CD4-positive, alpha-beta T cell treated with Interleukin-6 at 100 ng/mL for 8 hours (primary cell): ENCODE measurements around the gene MRFAP1.
A peak's percentile ranks its signal among the peaks of the same experiment; 100 is the strongest.

ENCODE experiments used
- DNase-seq: peaks from one replicate; pipeline ENCODE4 v3.0.0-alpha.2; 2020; ENCODE audit warnings: mixed read lengths, low spot score

MRFAP1 gene

GRCh38 chr4:6640292-6641163 lies at the start of gene MRFAP1:
MRFAP1 (plus strand) TSS chr4:6640685; CDS start chr4:6640863, 178 bp downstream.
- peak; percentile 92 for DNase-seq

- no peak for DNase-seq
These were observed 49.2 kb upstream of the MRFAP1 start for GRCh38 chr4:6591313-6591712.

- DNase-seq, result no peak
These were observed 48.7 kb upstream of the MRFAP1 start for GRCh38 chr4:6591781-6592180.

- DNase-seq, result no peak
These were observed 47.5 kb upstream of the MRFAP1 start for GRCh38 chr4:6592804-6593563.

DNA sequence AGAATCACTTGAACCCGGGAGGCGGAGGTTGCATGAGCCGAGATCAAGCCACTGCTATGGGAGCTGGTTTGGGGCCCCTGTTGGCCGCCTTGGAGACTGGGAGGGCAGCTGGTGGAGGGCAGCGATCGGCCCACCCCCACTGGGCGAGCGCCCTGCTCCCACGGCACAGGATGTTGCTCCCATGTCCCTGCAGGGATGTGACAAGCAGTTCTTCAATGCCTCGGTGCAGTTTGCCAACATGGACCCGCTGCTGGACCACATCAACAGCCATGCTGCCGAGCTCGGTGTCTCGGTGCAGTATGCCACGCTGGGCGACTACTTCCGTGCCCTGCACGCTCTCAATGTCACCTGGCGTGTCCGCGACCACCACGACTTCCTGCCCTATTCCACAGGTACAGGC lies 46.1 kb upstream of the MRFAP1 start:
- DNase-seq, result no peak

- DNase-seq, result no peak
These were observed 45.6 kb upstream of the MRFAP1 start for GRCh38 chr4:6594826-6595355.

DNA sequence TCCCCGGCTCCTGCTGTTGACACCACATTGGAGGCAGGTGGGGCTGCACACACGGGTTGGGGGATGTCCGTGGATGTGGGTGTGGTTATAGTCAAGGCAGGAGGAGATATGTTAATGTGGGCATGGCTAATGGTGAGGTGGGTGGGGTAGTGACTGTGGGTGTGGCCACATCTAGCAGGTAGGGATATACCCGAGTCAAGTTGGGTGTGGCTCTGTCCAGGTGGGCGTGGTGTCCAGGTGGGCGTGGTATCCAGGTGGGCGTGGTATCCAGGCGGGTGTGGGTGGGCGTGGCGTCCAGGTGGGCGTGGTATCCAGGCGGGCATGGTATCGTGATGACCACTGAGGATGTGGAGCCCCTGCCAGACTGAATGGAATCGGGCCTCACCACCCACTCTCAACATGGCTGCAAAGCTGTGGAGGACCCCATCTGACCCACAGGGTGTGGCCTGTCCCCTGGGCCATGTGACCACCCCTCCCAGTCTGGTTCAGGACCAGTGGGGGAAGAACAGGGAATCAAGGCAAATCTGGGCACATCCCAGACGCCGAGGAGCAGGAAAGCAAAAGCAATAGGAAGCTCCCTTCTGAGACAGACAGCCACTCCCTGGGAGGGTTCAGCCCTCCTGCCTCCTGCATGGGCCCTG lies 44.5 kb upstream of the MRFAP1 start:
- DNase-seq, result no peak

- no peak for DNase-seq
These were observed 43.5 kb upstream of the MRFAP1 start for GRCh38 chr4:6596948-6597347.

DNA sequence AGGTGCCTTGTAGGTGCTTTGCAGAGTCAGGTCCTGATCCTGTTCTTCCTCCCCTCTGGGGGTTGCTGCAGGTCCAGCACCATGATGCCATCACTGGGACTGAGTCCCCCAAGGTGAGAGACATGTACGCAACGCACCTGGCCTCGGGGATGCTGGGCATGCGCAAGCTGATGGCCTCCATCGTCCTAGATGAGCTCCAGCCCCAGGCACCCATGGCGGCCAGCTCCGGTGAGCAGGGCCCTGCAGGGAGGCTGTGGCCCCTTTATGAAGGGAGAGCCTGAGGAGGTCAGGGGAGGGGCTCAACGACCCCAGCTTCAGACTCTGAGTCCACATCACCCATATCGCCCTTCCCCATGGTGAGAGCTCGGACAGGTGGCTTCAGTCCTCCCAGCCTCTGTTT lies 42.4 kb upstream of the MRFAP1 start:
- no peak for DNase-seq

- no peak for DNase-seq
These were observed 41.8 kb upstream of the MRFAP1 start for GRCh38 chr4:6598641-6599040.

- DNase-seq, result no peak
These were observed 38.7 kb upstream of the MRFAP1 start for GRCh38 chr4:6601661-6602250.

DNA sequence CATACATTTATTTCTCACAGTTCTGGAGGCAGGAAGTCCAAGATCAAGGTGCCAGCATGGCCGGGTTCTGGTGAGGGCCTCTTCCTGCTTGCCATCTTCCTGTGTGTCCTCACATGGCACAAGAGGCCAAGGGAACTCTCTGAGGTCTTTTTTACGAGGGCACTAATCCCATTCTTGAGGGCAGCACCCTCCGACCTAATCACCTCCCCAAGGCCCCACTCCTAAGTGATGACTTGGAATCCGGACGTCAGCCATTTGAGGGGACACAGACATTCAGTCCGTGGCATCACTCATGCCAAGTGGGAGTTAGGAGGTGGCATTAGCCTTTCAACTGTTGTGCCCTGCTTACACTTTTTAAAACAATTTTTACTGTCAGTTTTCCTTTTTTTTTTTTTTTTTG lies 38.2 kb upstream of the MRFAP1 start:
- no peak for DNase-seq

DNA sequence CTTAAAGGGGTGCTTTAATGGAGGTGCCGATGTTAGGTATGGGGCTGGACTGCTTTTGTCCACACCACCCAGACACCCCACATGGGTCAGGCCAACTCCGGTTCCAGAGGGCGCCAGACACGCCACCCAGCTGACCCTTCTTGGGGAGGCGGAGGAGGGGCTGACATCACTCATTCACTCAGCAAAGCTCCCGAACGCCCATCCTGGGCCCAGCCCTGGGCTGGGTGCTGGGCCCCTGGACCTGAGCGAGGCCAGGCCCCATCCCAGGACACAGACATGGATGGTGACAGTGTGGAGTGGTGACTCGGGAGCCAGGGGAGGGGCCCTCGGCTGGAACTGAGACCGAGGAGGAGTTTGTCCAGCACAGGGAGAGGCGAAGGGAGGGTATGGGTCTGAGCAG lies 37.4 kb upstream of the MRFAP1 start:
- DNase-seq, result no peak

DNA sequence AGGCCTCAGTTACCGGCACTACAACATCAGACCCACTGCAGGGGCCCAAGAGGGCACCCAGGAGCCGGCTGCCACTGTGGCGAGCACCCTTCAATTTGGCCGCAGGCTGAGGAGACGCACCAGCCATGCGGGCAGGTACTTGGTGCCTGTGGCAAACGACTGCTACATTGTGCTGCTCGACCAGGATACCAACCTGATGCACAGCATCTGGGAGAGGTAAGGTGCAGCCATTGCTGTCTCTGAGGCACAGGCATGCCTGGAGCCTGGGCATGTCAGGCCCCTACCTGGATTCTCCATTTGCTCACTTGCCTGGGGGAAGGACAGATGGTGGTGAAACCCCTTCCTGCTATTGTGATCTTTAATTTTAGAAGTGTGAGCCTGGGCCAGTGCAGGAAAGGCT lies 35.4 kb upstream of the MRFAP1 start:
- DNase-seq, result no peak

GRCh38 chr4:6605605-6606004 lies 34.9 kb upstream of the MRFAP1 start:
- DNase-seq, result no peak

GRCh38 chr4:6606465-6607235 lies 33.8 kb upstream of the MRFAP1 start:
- no peak for DNase-seq

DNA sequence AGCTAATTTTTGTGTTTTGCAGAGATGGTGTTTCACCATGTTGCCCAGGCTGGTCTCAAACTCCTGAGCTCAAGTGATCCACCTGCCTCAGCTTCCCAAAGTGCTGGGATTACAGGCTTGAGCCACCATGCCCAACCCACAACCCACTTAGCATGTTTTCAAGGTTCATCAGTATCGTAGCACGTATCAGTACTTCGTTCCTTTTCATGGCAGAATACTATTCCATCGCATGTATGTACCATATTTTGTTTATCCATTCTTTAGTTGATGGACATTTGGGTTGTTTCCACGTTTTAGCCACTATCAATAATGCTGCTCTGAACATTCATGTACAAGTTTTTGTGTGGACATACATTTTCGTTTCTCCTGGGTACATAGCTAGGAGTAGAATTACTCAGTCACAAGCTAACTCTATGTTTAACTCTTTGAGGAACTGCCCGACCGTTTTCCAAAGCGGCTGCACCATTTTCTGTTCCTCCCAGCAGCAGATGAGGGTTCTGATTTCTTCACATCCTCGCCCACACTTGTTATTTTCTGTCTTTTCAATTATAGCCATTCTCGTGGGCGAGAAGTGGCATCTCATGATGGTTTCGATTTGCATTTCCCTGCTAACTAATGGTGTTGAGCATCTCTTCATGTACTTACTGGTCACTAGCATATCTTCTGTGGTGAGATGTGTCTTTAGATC lies 33.0 kb upstream of the MRFAP1 start:
- DNase-seq, result no peak

DNA sequence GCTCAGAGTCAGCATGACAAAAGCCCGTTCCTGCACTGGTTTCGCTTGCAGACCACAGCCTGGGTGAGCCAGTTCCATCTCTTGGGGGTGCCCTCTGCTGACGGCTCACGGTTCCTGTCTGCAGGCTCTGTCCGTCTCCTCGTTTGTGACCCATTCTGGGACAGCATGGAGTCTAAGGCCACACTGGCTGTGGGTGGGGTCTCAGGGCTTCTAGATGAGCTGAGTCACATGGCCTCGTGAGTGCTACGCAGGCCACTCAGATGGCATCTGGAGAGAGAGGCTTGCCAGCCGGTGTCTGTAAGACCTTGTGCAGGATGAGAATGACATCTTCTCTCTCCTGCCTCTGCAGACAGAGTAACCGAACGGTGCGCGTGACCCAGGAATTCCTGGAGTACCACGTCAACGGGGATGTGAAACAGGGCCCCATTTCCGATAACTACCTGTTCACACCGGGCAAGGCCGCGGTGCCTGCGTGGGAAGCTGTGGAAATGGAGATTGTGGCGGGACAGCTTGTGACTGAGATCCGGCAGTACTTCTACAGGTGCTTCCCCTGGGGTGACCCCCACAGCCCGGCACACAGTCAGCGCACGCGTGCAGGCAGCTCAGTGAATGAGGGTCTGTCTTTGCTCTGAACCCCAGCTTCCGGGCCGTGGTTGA lies 31.6 kb upstream of the MRFAP1 start:
- DNase-seq, result no peak

- no peak for DNase-seq
These were observed 30.9 kb upstream of the MRFAP1 start for GRCh38 chr4:6609415-6610079.
